Measurements from ENCODE around the gene CRKL.
A peak's percentile ranks its signal among the peaks of the same experiment; 100 is the strongest.

Gene CRKL

GRCh38 chr22:20999350-21000206 lies 82.4 kb downstream of the CRKL start:
- DNase-seq (ENCODE audit: extremely low spot score), result no peak
- CTCF ChIA-PET, result interaction anchor here (0.7 to 1.6 kb wide), 3 partner anchors 19 to 114 kb away, joined by 3 to 6 read pairs (median 5); no protein-coding TSS in a partner anchor
- TF ChIP-seq FOXK2 (IDR thresholded peaks at IDR 0.05), result no peak
- TF ChIP-seq ELF4 (IDR thresholded peaks at IDR 0.05), result peak; percentile 21; the same call in 1 of the 2 replicates
- POLR2A ChIA-PET, result interaction anchor here (0.8 to 8.9 kb wide), 11 partner anchors 10 to 114 kb away, joined by 3 to 121 read pairs (median 4); partner anchors contain the start of genes LRRC74B and LZTR1

DNA sequence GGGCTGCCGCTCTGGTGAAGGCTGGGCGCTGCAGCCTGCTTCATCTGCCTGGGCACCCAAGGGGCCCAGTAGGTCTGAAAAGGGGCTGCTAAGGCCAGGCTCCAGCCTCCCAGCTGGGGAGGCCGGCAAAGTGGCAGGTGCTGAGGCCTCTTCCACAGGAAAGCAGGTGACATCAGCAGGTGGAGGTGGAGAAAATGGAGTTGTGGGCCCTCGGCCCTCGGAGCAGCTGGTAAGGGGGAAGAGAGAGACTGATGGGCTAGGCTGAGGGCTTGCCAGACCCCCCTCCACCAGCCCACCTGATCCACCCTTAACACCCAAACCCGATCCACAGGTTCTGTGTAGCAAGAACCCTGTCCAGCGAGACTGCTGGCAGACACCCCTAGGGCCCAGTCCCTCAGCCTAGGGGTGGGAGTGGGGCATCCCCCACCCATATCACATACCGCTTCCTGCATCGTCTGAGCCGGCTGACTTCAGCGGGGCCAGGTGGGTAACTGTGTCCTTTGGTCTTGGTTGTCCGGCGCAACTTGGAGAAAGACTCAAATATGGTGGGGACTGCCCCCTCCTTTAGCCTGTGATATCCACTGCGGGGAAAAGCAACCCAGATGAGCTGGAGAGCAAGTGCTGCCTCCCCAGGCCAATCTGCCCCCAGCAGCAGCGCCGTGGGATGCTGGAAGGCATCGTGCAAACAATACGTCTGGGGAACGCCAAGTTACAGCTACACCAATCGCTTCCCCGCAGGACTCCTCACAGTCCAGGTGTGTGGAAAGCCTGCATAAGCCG lies 83.2 kb downstream of the CRKL start:
- ChIA-PET POLR2A (interaction anchor here (0.7 to 8.9 kb wide), 7 partner anchors 11 to 104 kb away, joined by 3 to 121 read pairs (median 3); partner anchors contain the start of genes LZTR1 and P2RX6), CTCF (interaction anchor here (0.7 to 1.0 kb wide), 2 partner anchors 18 to 115 kb away, joined by 3 to 6 read pairs; no protein-coding TSS in a partner anchor)
- no peak for DNase-seq (ENCODE audit: extremely low spot score)
- no peak for TF ChIP-seq ELF4 (IDR thresholded peaks at IDR 0.05)
- no peak for TF ChIP-seq BHLHE40 (IDR thresholded peaks at IDR 0.05; ENCODE audit: borderline replicate concordance)
- no peak for TF ChIP-seq SP1 (IDR thresholded peaks at IDR 0.05)
- no peak for TF ChIP-seq LEF1 (IDR thresholded peaks at IDR 0.05; ENCODE audit: borderline replicate concordance)
- no peak for TF ChIP-seq FOXK2 (IDR thresholded peaks at IDR 0.05)
- no peak for TF ChIP-seq PKNOX1 (IDR thresholded peaks at IDR 0.05)
- no peak for TF ChIP-seq FOXM1 (IDR thresholded peaks at IDR 0.05; ENCODE audit: borderline replicate concordance)
- TF ChIP-seq ARNT (IDR thresholded peaks at IDR 0.05), result no peak
- TF ChIP-seq HDGF (IDR thresholded peaks at IDR 0.05; ENCODE audit: borderline replicate concordance), result no peak
- no peak for TF ChIP-seq TARDBP (IDR thresholded peaks at IDR 0.05)
- TF ChIP-seq CTBP1 (IDR thresholded peaks at IDR 0.05; ENCODE audit: borderline replicate concordance), result no peak
- TF ChIP-seq FOXA1 (IDR thresholded peaks at IDR 0.05), result no peak
- no peak for TF ChIP-seq L3MBTL2 (conservative IDR thresholded peaks at IDR 0.05)
- no peak for TF ChIP-seq SUZ12 (IDR thresholded peaks at IDR 0.05)

GRCh38 chr22:21000987-21001600 lies 83.9 kb downstream of the CRKL start:
- CTCF ChIA-PET, result no interaction called here
- POLR2A ChIA-PET, result interaction anchor here (0.7 to 8.9 kb wide), 6 partner anchors 10 to 103 kb away, joined by 3 to 121 read pairs (median 16); partner anchors contain the start of genes LZTR1 and P2RX6

GRCh38 chr22:21001601-21002325 lies 84.6 kb downstream of the CRKL start, which contains the start of gene THAP7:
Gene THAP7 (minus strand): TSS chr22:21002118. CDS start chr22:21001911, 207 bp downstream.
- no peak for TF ChIP-seq PKNOX1 (IDR thresholded peaks at IDR 0.05)
- peak; percentile 99 for TF ChIP-seq L3MBTL2 (conservative IDR thresholded peaks at IDR 0.05)
- TF ChIP-seq NFRKB (IDR thresholded peaks at IDR 0.05), result no peak
- TF ChIP-seq TARDBP (IDR thresholded peaks at IDR 0.05), result peak; percentile 92
- TF ChIP-seq ELF4 (IDR thresholded peaks at IDR 0.05), result peak; percentile 33; the same call in 1 of the 2 replicates
- ChIA-PET CTCF (interaction anchor here (0.8 to 0.9 kb wide), 2 partner anchors 136 to 641 kb away, joined by 3 read pairs; no protein-coding TSS in a partner anchor), POLR2A (interaction anchor here (0.6 to 8.9 kb wide), 24 partner anchors 9 to 116 kb away, joined by 3 to 121 read pairs (median 5); partner anchors contain the start of genes LRRC74B, LZTR1 and P2RX6)
- peak; percentile 96 for DNase-seq (ENCODE audit: extremely low spot score)

More at GRCh38 chr22:21000987-21001600, 83.9 kb downstream of the CRKL start:
- TF ChIP-seq TARDBP (IDR thresholded peaks at IDR 0.05), result no peak
- 0 out of 2 replicates have a peak, but pooled peaks have one; percentile 21 for TF ChIP-seq HDGF (IDR thresholded peaks at IDR 0.05; ENCODE audit: borderline replicate concordance)
- DNase-seq (ENCODE audit: extremely low spot score), result no peak

Measured in HEK293T (cell line).